DMS53 (cell line): ENCODE data around the gene NFATC3.

Source experiments
- DNase-seq: peaks from one replicate; lab custom pipeline; 2025; lab: John Stamatoyannopoulos, UW

The NFATC3 gene

GRCh38 chr16:68085259-68086071 lies at the start of gene NFATC3:
NFATC3 (plus strand) TSS chr16:68085370; CDS start chr16:68085682, 312 bp downstream.
- DNase-seq: peak; percentile 98

- DNase-seq: no peak
These were observed 47.2 kb upstream of the NFATC3 start for GRCh38 chr16:68037841-68038597.

- peak; percentile 83 for DNase-seq
These were observed 44.5 kb upstream of the NFATC3 start for GRCh38 chr16:68040506-68041288.

- DNase-seq: no peak
These were observed 43.4 kb upstream of the NFATC3 start for GRCh38 chr16:68041783-68042182.

- DNase-seq: no peak
These were observed 39.1 kb upstream of the NFATC3 start for GRCh38 chr16:68046106-68046505.

GRCh38 chr16:68047987-68048386 lies 37.2 kb upstream of the NFATC3 start:
- DNase-seq: no peak

GRCh38 chr16:68049449-68049848 lies 35.7 kb upstream of the NFATC3 start:
- no peak for DNase-seq

- no peak for DNase-seq
These were observed 29.8 kb upstream of the NFATC3 start for GRCh38 chr16:68055395-68055794.

- no peak for DNase-seq
These were observed 25.4 kb upstream of the NFATC3 start for GRCh38 chr16:68059804-68060203.

GRCh38 chr16:68061396-68061795 lies 23.8 kb upstream of the NFATC3 start:
- no peak for DNase-seq

- no peak for DNase-seq
These were observed 22.2 kb upstream of the NFATC3 start for GRCh38 chr16:68062910-68063393.

GRCh38 chr16:68064791-68065365 lies 20.3 kb upstream of the NFATC3 start:
- peak; percentile 78 for DNase-seq

- DNase-seq: no peak
These were observed 19.4 kb upstream of the NFATC3 start for GRCh38 chr16:68065716-68066305.

- no peak for DNase-seq
These were observed 18.4 kb upstream of the NFATC3 start for GRCh38 chr16:68066763-68067162.

GRCh38 chr16:68068926-68069325 lies 16.2 kb upstream of the NFATC3 start:
- DNase-seq: no peak

GRCh38 chr16:68069511-68070248 lies 15.5 kb upstream of the NFATC3 start:
- peak; percentile 90 for DNase-seq

- DNase-seq: no peak
These were observed 14.9 kb upstream of the NFATC3 start for GRCh38 chr16:68070249-68070730.

GRCh38 chr16:68070806-68071517 lies 14.2 kb upstream of the NFATC3 start:
- DNase-seq: no peak

- no peak for DNase-seq
These were observed 13.7 kb upstream of the NFATC3 start for GRCh38 chr16:68071518-68071901.
